HCT116 (cell line): ENCODE results near the gene MAJIN. TPM values are rescaled to one million over a fixed set of nuclear protein-coding genes. Genes with fewer than 3 reads are reported as not detected.

Source experiments
- ATAC-seq: fragments of 200-7000 bp; cut with Tn5 transposase; 2 replicates; pipeline ENCODE4 v1.9.1; 2020; ENCODE audit warnings: mild to moderate bottlenecking, moderate library complexity
- BruUV-seq: library from RNA; stranded (reverse); fragments of 400-500 nt; replicated peaks from 2 replicates; lab custom pipeline; 2021; lab: Mats Ljungman, UMichigan
- CTCF ChIA-PET: fragments of 300-600 bp; sonication (Branson Sonifier 250); formaldehyde crosslinking; loops from one replicate; lab custom pipeline; 2021; ENCODE audit warnings: antibody characterized with exemption; lab: Charles Lee
- POLR2A ChIA-PET: fragments of 300-600, 350-600 bp; sonication (Branson Sonifier 250); formaldehyde crosslinking; loops from one replicate; lab custom pipeline; 2021; ENCODE audit warnings: antibody characterized with exemption; lab: Charles Lee
- RAD21 ChIA-PET, 2 experiments: fragments of 300-600 bp; sonication (Branson Sonifier 250); formaldehyde crosslinking; loops; one replicate each; lab custom pipeline; 2023; ENCODE audit warnings: low total read pairs in 2 of 2; ENCODE audit not compliant: uncharacterized antibody in 2 of 2, unreplicated experiment in 2 of 2, low non-redundant PET in 1 of 2; lab: Charles Lee
- DNase-seq: peaks from one replicate; pipeline ENCODE4 v3.0.0-alpha.2; 2010; ENCODE audit warnings: low read depth, low spot score
- H2AFZ ChIP-seq: fragments of 200-600 bp; shearing (Covaris generic), sonication (generic); 2 replicates; pipeline ENCODE4 v1.6.1; 2017; ENCODE audit warnings: low read depth, mixed run types, mixed read lengths, antibody characterized with exemption, low read length; ENCODE audit not compliant: poor library complexity, severe bottlenecking
- H3K27ac ChIP-seq: 2 replicates; pipeline ENCODE4 v1.5.1; 2012; ENCODE audit warnings: low read depth, low read length
- H3K27me3 ChIP-seq: fragments of 200-600 bp; sonication (generic); 2 replicates; pipeline ENCODE4 v1.6.1; 2016; ENCODE audit warnings: mixed run types, low read length, mixed read lengths; ENCODE audit not compliant: insufficient read depth
- H3K36me3 ChIP-seq, 2 experiments: fragments of 200-500 bp in 1 of 2; fragments of 200-600 bp in 1 of 2; sonication (Bioruptor generic) in 1 of 2; sonication (generic) in 1 of 2; 2 replicates each; pipeline versions ENCODE4 v1.5.1 to v1.6.1; 2014 to 2016; ENCODE audit warnings: low read length in 2 of 2, inconsistent platforms in 1 of 2, mixed read lengths in 1 of 2, mixed run types in 1 of 2; ENCODE audit not compliant: insufficient read depth in 2 of 2, control insufficient read depth in 1 of 2
- H3K4me1 ChIP-seq, 2 experiments: fragments of 200-600 bp in 1 of 2; sonication (generic) in 1 of 2; 2 replicates each; pipeline versions ENCODE4 v1.5.1 to v1.6.1; 2012 to 2017; ENCODE audit warnings: low read length in 2 of 2, inconsistent platforms in 1 of 2, mild to moderate bottlenecking in 1 of 2, mixed read lengths in 1 of 2, mixed run types in 1 of 2, moderate library complexity in 1 of 2; ENCODE audit not compliant: insufficient read depth in 2 of 2, control insufficient read depth in 1 of 2
- H3K4me2 ChIP-seq: fragments of 200-600 bp; sonication (generic); 2 replicates; pipeline ENCODE4 v1.6.1; 2017; ENCODE audit warnings: mixed run types, low read length, mixed read lengths
- H3K4me3 ChIP-seq, 2 experiments: fragments of 200-600 bp in 1 of 2; sonication (generic) in 1 of 2; replicated peaks in 1 of 2; 2 replicates each; pipeline ENCODE4 v1.5.1; 2011 to 2016; ENCODE audit warnings: low read length in 2 of 2, control low read depth in 1 of 2, low read depth in 1 of 2, mild to moderate bottlenecking in 1 of 2, mixed read lengths in 1 of 2, mixed run types in 1 of 2
- H3K79me2 ChIP-seq: fragments of 200-600 bp; sonication (generic); 2 replicates; pipeline ENCODE4 v1.6.1; 2017; ENCODE audit warnings: mild to moderate bottlenecking, mixed run types, low read length, moderate library complexity, mixed read lengths; ENCODE audit not compliant: insufficient read depth
- H3K9ac ChIP-seq: fragments of 200-600 bp; sonication (generic); 2 replicates; pipeline ENCODE4 v1.6.1; 2016; ENCODE audit warnings: low read length, mixed read lengths
- H3K9me2 ChIP-seq: fragments of 200-600 bp; sonication (generic), shearing (Covaris generic); 2 replicates; pipeline ENCODE4 v1.6.1; 2017; ENCODE audit warnings: mixed run types, mild to moderate bottlenecking, moderate library complexity; ENCODE audit not compliant: insufficient read depth
- H3K9me3 ChIP-seq, 2 experiments: fragments of 200-500 bp in 1 of 2; fragments of 200-600 bp in 1 of 2; sonication (Bioruptor generic) in 1 of 2; sonication (generic) in 1 of 2; 2 replicates each; pipeline ENCODE4 v1.6.1; 2014 to 2017; ENCODE audit warnings: low read length in 2 of 2, mixed read lengths in 2 of 2, inconsistent platforms in 1 of 2, low read depth in 1 of 2, mild to moderate bottlenecking in 1 of 2, mixed run types in 1 of 2, moderate library complexity in 1 of 2; ENCODE audit not compliant: control insufficient read depth in 1 of 2, insufficient read depth in 1 of 2
- H4K20me1 ChIP-seq: fragments of 200-600 bp; sonication (generic), shearing (Covaris generic); 2 replicates; pipeline ENCODE4 v1.6.1; 2017; ENCODE audit warnings: mixed run types, mild to moderate bottlenecking, moderate library complexity; ENCODE audit not compliant: insufficient read depth
- ATF3 ChIP-seq: IDR thresholded peaks from 2 replicates; pipeline ENCODE4 v1.6.1; 2012
- CEBPB ChIP-seq: IDR thresholded peaks from 2 replicates; pipeline ENCODE4 v1.6.1; 2012; ENCODE audit warnings: low read depth
- EGR1 ChIP-seq: IDR thresholded peaks from 2 replicates; pipeline ENCODE4 v1.6.1; 2012; ENCODE audit warnings: low read depth
- ELF1 ChIP-seq: IDR thresholded peaks from 2 replicates; pipeline ENCODE4 v1.6.1; 2012; ENCODE audit warnings: low read depth, borderline replicate concordance
- EZH2 ChIP-seq: fragments of 200-600 bp; sonication (generic); IDR thresholded peaks from 2 replicates; pipeline ENCODE4 v1.6.1; 2017; ENCODE audit warnings: antibody characterized with exemption, mixed run types
- EZH2phosphoT487 ChIP-seq: fragments of 200-600 bp; IDR thresholded peaks from 2 replicates; pipeline ENCODE4 v1.6.1; 2018; ENCODE audit warnings: antibody characterized with exemption, borderline replicate concordance
- FOSL1 ChIP-seq: IDR thresholded peaks from 2 replicates; pipeline ENCODE4 v1.6.1; 2012; ENCODE audit warnings: low read depth
- POLR2A ChIP-seq: IDR thresholded peaks from 2 replicates; pipeline ENCODE4 v1.7.0; 2011; ENCODE audit warnings: borderline replicate concordance; ENCODE audit not compliant: insufficient read depth, insufficient read length; ENCODE audit errors: extremely low read depth
- POLR2AphosphoS5 ChIP-seq: IDR thresholded peaks from 2 replicates; pipeline ENCODE4 v1.6.1; 2011; ENCODE audit warnings: mild to moderate bottlenecking, low read depth, low read length, moderate library complexity
- RAD21 ChIP-seq: IDR thresholded peaks from 2 replicates; pipeline ENCODE4 v1.6.1; 2012; ENCODE audit warnings: low read depth, mild to moderate bottlenecking
- REST ChIP-seq: IDR thresholded peaks from 2 replicates; pipeline ENCODE4 v1.6.1; 2012; ENCODE audit warnings: low read depth
- SP1 ChIP-seq: IDR thresholded peaks from 2 replicates; pipeline ENCODE4 v1.6.1; 2012; ENCODE audit warnings: low read depth
- SRF ChIP-seq: IDR thresholded peaks from 2 replicates; pipeline ENCODE4 v1.6.1; 2012; ENCODE audit warnings: low read depth
- TCF7L2 ChIP-seq: IDR thresholded peaks from 2 replicates; pipeline ENCODE4 v1.7.0; 2011; ENCODE audit warnings: borderline replicate concordance, inconsistent platforms; ENCODE audit not compliant: insufficient read depth, insufficient read length; ENCODE audit errors: extremely low read depth
- ZFX ChIP-seq: fragments of 450-650 bp; IDR thresholded peaks from 2 replicates; pipeline ENCODE4 v1.6.1; 2017
- ZNF274 ChIP-seq: fragments of 200-500 bp; sonication (Bioruptor generic); IDR thresholded peaks from 2 replicates; pipeline ENCODE4 v1.6.1; 2014; ENCODE audit warnings: mild to moderate bottlenecking, low read depth, low read length, inconsistent platforms
- intact Hi-C: fragments of 100-400 bp; cut with micrococcal nuclease; formaldehyde crosslinking; loops from 2 replicates; pipeline ENCODE4 v1.10.0; 2022
- total RNA-seq: library from RNA; stranded (reverse); gene quantifications from one replicate; pipeline ENCODE4 v1.2.1, GENCODE V29; 2021; ENCODE audit not compliant: unreplicated experiment
- TF ChIP-seq, protein P1 (sequence below), 3 experiments: fragments of 200-600 bp in 1 of 3; sonication (generic) in 1 of 3; IDR thresholded peaks in 2 of 3; conservative IDR thresholded peaks in 1 of 3; 2 replicates each; pipeline ENCODE4 v1.5.1; 2012 to 2017; ENCODE audit warnings: low read depth in 2 of 3, low read length in 2 of 3, antibody characterized with exemption in 1 of 3, borderline replicate concordance in 1 of 3, control low read depth in 1 of 3, mild to moderate bottlenecking in 1 of 3, mixed read lengths in 1 of 3, mixed run types in 1 of 3, moderate library complexity in 1 of 3; ENCODE audit not compliant: insufficient read depth in 1 of 3
- TF ChIP-seq, protein P2 (sequence below): IDR thresholded peaks from 2 replicates; pipeline ENCODE4 v1.6.1; 2012

Gene MAJIN
- total RNA-seq, 1 experiment from 2014 or later, result not detected

DNA sequence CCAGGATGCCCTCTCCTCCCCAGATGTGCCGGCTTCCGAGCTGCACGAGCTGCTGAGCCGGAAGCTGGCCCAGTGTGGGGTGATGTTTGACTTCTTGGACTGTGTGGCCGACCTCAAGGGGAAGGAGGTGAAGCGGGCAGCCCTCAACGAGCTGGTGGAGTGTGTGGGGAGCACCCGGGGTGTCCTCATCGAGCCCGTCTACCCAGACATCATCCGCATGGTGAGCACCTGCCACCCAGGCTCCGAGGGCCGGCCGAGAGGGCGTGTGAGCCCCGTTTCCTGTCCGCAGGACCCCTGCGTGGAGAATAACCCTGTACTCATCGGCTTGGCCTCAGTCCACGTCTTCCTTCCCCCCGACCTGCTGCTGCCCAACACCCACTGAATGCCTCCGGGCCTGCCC lies 45.2 kb downstream of the MAJIN start:
- Histone ChIP-seq H3K9ac (no peak overlapping the region), H3K36me3 (peaks cover 0 to 3% of the 10 kb centered on the region in 2 experiments; a peak in 1 of 4 replicates), H3K4me1 (peaks cover 4 to 18% of the 10 kb centered on the region in 2 experiments), H3K4me3 (no peak overlapping the region), H3K9me3 (no peaks in the 10 kb centered on the region), H3K79me2 (no peaks in the 10 kb centered on the region), H3K9me2 (no peaks in the 10 kb centered on the region), H3K27me3 (no peaks in the 10 kb centered on the region), H3K27ac (no peak overlapping the region), H4K20me1 (no peaks in the 10 kb centered on the region), H2AFZ (no peak overlapping the region), H3K4me2 (no peak overlapping the region)
- BruUV-seq, result no TSS peak
- POLR2A ChIA-PET, result no interaction called here
- ATAC-seq (no peak), DNase-seq (no peak)
- CTCF ChIA-PET, result no interaction called here
- RAD21 ChIA-PET, result no interaction called here
- intact Hi-C loops, result no loop called here
- TF ChIP-seq ELF1, result no peak
- no peak for TF ChIP-seq TCF7L2
- TF ChIP-seq, protein P1, sequence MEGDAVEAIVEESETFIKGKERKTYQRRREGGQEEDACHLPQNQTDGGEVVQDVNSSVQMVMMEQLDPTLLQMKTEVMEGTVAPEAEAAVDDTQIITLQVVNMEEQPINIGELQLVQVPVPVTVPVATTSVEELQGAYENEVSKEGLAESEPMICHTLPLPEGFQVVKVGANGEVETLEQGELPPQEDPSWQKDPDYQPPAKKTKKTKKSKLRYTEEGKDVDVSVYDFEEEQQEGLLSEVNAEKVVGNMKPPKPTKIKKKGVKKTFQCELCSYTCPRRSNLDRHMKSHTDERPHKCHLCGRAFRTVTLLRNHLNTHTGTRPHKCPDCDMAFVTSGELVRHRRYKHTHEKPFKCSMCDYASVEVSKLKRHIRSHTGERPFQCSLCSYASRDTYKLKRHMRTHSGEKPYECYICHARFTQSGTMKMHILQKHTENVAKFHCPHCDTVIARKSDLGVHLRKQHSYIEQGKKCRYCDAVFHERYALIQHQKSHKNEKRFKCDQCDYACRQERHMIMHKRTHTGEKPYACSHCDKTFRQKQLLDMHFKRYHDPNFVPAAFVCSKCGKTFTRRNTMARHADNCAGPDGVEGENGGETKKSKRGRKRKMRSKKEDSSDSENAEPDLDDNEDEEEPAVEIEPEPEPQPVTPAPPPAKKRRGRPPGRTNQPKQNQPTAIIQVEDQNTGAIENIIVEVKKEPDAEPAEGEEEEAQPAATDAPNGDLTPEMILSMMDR (IDR thresholded peaks at IDR 0.05 in 2 of 3, conservative IDR thresholded peaks at IDR 0.05 in 1 of 3; ENCODE audit: borderline replicate concordance in 1 of 3, insufficient read depth in 1 of 3, low read depth in 2 of 3, low read length in 2 of 3), result no peak
- TF ChIP-seq SP1, result no peak
- TF ChIP-seq EZH2phosphoT487, result no peak
- TF ChIP-seq POLR2A, result no peak
- TF ChIP-seq EZH2, result no peak
- TF ChIP-seq, protein P2, sequence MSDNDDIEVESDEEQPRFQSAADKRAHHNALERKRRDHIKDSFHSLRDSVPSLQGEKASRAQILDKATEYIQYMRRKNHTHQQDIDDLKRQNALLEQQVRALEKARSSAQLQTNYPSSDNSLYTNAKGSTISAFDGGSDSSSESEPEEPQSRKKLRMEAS, result no peak
- no peak for TF ChIP-seq ZNF274
- no peak for TF ChIP-seq ATF3
- TF ChIP-seq REST, result no peak
- no peak for TF ChIP-seq ZFX
- TF ChIP-seq CEBPB, result no peak
- no peak for TF ChIP-seq RAD21
- no peak for TF ChIP-seq POLR2AphosphoS5
- no peak for TF ChIP-seq FOSL1
- no peak for TF ChIP-seq SRF
- TF ChIP-seq EGR1, result no peak
